NCI-H2081 treated with DMSO at 0.1 percent for 48 hours (cell line): ENCODE data around the gene LILRB1.
"Not testable (repeated sequence)": the region's sequence is repeated elsewhere in the genome, so short reads cannot be mapped to it uniquely, and the experiment has no call there.

Experiments
- DNase-seq: peaks from one replicate; lab custom pipeline; 2025; lab: John Stamatoyannopoulos, UW

LILRB1 gene

GRCh38 chr19:54624934-54625730, 5.2 kb upstream of the LILRB1 start:
- not testable (repeated sequence) for DNase-seq

- no peak for DNase-seq
Measured at GRCh38 chr19:54626757-54627156, 3.5 kb upstream of the LILRB1 start.

- not testable (repeated sequence) for DNase-seq
Measured at GRCh38 chr19:54627912-54628311, 2.4 kb upstream of the LILRB1 start.

- no peak for DNase-seq
Measured at GRCh38 chr19:54630782-54631181, 498 bp downstream of the LILRB1 start.

GRCh38 chr19:54631489-54632337, 1.4 kb downstream of the LILRB1 start:
- not testable (repeated sequence) for DNase-seq

- not testable (repeated sequence) for DNase-seq
Measured at GRCh38 chr19:54632517-54632916, 2.2 kb downstream of the LILRB1 start.

GRCh38 chr19:54633401-54633800, 3.1 kb downstream of the LILRB1 start:
- DNase-seq = no peak

- DNase-seq = not testable (repeated sequence)
Measured at GRCh38 chr19:54636081-54636480, 5.8 kb downstream of the LILRB1 start.

- DNase-seq = no peak
Measured at GRCh38 chr19:54638683-54639082, 8.4 kb downstream of the LILRB1 start.

- not testable (repeated sequence) for DNase-seq
Measured at GRCh38 chr19:54642953-54643352, 12.7 kb downstream of the LILRB1 start.

GRCh38 chr19:54643583-54643982, 13.3 kb downstream of the LILRB1 start:
- DNase-seq = not testable (repeated sequence)

GRCh38 chr19:54644056-54644455, 13.8 kb downstream of the LILRB1 start:
- no peak for DNase-seq

- no peak for DNase-seq
Measured at GRCh38 chr19:54646331-54646841, 16.1 kb downstream of the LILRB1 start.

- no peak for DNase-seq
Measured at GRCh38 chr19:54648129-54648528, 17.8 kb downstream of the LILRB1 start.

- DNase-seq = no peak
Measured at GRCh38 chr19:54650108-54650655, 19.9 kb downstream of the LILRB1 start.

GRCh38 chr19:54653181-54653809, 23.0 kb downstream of the LILRB1 start:
- DNase-seq = no peak

GRCh38 chr19:54654447-54655321, 24.4 kb downstream of the LILRB1 start:
- DNase-seq = no peak

GRCh38 chr19:54659300-54659699, 29.0 kb downstream of the LILRB1 start:
- no peak for DNase-seq

GRCh38 chr19:54660306-54660705, 30.0 kb downstream of the LILRB1 start:
- DNase-seq = no peak

GRCh38 chr19:54660964-54661363, 30.7 kb downstream of the LILRB1 start:
- DNase-seq = no peak
